ENCODE results near the gene KCNMA1. TPM values are rescaled to one million over a fixed set of nuclear protein-coding genes. Genes with fewer than 3 reads are reported as not detected.
A peak's percentile ranks its signal among the peaks of the same experiment; 100 is the strongest.

Gene KCNMA1
- total and polyA plus RNA-seq, 7 donors = 15.3 to 427 (median 256) TPM

- Histone ChIP-seq H3K36me3 (no peaks in the 10 kb centered on the region), H3K4me3 (no peak overlapping the region), H3K27ac (peak overlapping the region; percentile 35 to 93 (median 75)), H3K27me3 (no peaks in the 10 kb centered on the region), H3K4me1 (peaks cover 0 to 70% (median 39%) of the 10 kb centered on the region in 4 donors), H3K9me3 (no peaks in the 10 kb centered on the region)
- DNase-seq = no peak
- intact Hi-C loops (cut with DNase I) = no loop called here
- 80 to 86% methylated on average over 9 of the region's 9 CpGs for WGBS, 2 donors
- TF ChIP-seq EP300 (IDR thresholded peaks at IDR 0.05) = no peak
- TF ChIP-seq POLR2A (IDR thresholded peaks at IDR 0.05) = no peak
- TF ChIP-seq CTCF (IDR thresholded peaks at IDR 0.05) = no peak
- TF ChIP-seq POLR2AphosphoS5 (IDR thresholded peaks at IDR 0.05) = no peak
These were observed 450.1 kb downstream of the KCNMA1 start for GRCh38 chr10:77187376-77187999.

- Histone ChIP-seq H3K27ac (peak overlapping the region in 3 of 4 donors; percentile 35 to 93 (median 84)), H3K4me1 (peaks cover 0 to 70% (median 39%) of the 10 kb centered on the region in 4 donors), H3K36me3 (no peaks in the 10 kb centered on the region), H3K4me3 (no peak overlapping the region), H3K27me3 (no peaks in the 10 kb centered on the region), H3K9me3 (no peaks in the 10 kb centered on the region)
- 75 to 96% methylated on average over 3 of the region's 3 CpGs for WGBS, 2 donors
- intact Hi-C loops (cut with DNase I) = no loop called here
- no peak for DNase-seq
- TF ChIP-seq CTCF (IDR thresholded peaks at IDR 0.05) (no peak), POLR2AphosphoS5 (IDR thresholded peaks at IDR 0.05) (no peak), POLR2A (IDR thresholded peaks at IDR 0.05) (no peak)
These were observed 450.7 kb downstream of the KCNMA1 start for GRCh38 chr10:77186936-77187335.

GRCh38 chr10:77185696-77186095 lies 451.9 kb downstream of the KCNMA1 start:
- DNase-seq = no peak
- Histone ChIP-seq H3K27ac (peak overlapping the region; percentile 24 to 84 (median 58)), H3K4me3 (no peak overlapping the region), H3K36me3 (no peaks in the 10 kb centered on the region), H3K9me3 (no peaks in the 10 kb centered on the region), H3K27me3 (no peaks in the 10 kb centered on the region), H3K4me1 (peaks cover 0 to 59% (median 40%) of the 10 kb centered on the region in 4 donors)
- intact Hi-C loops (cut with DNase I) = no loop called here
- no peak for TF ChIP-seq POLR2AphosphoS5 (IDR thresholded peaks at IDR 0.05)
- peak in 1 of 4 experiments; percentile 15 for TF ChIP-seq CTCF (IDR thresholded peaks at IDR 0.05)
- TF ChIP-seq EP300 (IDR thresholded peaks at IDR 0.05) = no peak
- no peak for TF ChIP-seq POLR2A (IDR thresholded peaks at IDR 0.05)
- WGBS, 2 donors = 19 to 67% methylated on average over 2 of the region's 2 CpGs

GRCh38 chr10:77182803-77183202 lies 454.8 kb downstream of the KCNMA1 start:
- peak overlapping the region; percentile 59 to 84 (median 72) for H3K27ac ChIP-seq
- intact Hi-C loops (cut with DNase I) = no loop called here

More at GRCh38 chr10:77182803-77183202, 454.8 kb downstream of the KCNMA1 start:
- Histone ChIP-seq H3K27me3 (no peaks in the 10 kb centered on the region), H3K4me1 (peaks cover 0 to 61% (median 51%) of the 10 kb centered on the region in 4 donors), H3K36me3 (no peaks in the 10 kb centered on the region), H3K9me3 (no peaks in the 10 kb centered on the region), H3K4me3 (no peak overlapping the region)
- DNase-seq = no peak
- TF ChIP-seq POLR2AphosphoS5 (IDR thresholded peaks at IDR 0.05) (peak in 2 of 4 donors; percentile 19 to 24), EP300 (IDR thresholded peaks at IDR 0.05) (no peak), CTCF (IDR thresholded peaks at IDR 0.05) (no peak)
- WGBS, 2 donors = 87 to 88% methylated on average over 1 of the region's 1 CpG
